ENCODE results near the gene IDE.
A peak's percentile ranks its signal among the peaks of the same experiment; 100 is the strongest.
"Not testable (repeated sequence)": the region's sequence is repeated elsewhere in the genome, so short reads cannot be mapped to it uniquely, and the experiment has no call there.

The IDE gene

DNA sequence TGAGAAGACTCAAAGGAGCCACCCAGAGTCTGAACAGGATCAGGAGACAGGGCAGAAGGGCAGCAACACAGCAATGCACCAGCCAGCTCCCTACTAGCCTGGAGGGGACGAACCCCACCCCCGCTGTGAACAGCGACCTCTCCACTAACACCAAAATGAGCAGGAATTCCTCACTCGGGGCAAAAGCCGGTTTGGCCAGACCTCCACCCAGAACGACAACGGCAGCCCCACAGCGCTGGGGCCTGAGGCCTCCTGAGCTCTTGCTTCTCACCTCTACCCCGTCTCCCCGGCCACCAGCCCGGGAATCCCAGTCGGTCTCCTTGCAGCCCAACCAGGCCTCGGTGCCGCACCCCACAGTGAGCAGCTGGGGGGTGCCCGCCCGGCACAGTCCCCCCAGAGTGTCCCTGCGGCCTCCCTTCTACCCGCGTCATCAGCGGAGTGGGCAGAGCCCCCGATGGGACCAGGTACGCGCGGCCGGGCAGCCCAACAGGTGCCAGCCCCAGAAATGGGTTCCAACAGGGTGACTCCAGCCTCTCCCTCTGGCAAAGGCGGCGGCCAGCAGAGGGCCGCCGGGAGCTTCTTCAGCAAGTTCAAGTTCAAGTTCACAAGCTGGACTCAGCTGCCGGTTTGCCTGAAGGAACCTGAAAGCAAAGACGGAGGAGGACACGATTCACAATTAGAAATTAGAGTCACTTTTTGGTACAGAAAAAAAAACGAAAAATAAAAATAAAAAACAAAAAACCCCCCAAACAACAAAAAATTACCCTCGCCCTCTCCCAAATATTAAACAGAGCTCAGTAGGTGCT, 153.9 kb downstream of the IDE start:
- DNase-seq (ENCODE audit: low spot score), result no peak

DNA sequence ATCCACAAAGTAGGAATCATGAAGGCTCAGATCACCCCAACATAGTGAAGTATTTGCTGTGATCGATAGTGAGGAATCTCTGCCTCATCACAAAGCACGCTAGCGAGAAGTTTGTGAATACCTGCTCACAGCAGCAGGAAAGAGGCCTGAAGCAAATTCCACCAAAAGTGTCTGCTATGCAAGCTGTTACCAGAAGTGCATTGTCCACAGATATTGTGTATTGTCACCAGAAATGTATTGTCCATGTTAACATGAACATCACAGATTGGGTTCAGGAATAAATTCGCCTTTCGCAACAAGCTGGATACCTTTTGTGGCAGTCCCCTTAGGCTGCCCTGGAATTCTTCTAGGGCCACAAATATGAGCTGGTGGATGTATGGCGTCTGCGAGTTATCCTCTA, 155.0 kb downstream of the IDE start:
- no peak for DNase-seq (ENCODE audit: low spot score)

DNA sequence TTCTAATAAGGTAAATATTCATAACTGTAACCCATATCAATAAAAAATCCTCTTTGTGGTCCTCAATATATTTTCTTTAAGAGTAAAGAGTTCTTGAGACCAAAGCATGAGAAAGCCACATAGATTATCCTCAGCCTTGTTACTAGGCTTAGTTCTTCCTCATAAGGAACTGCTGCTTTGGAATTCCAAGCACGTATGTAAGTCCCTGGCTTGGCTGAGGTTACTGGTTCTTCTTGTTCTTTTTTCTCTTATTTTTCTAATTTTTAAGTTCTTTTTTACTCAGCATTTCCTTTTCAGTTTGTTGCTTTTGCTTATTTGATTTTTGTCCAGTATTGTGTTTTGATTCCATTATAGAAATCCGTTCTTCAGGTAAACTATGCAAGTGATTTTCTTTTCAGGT, 155.7 kb downstream of the IDE start:
- DNase-seq (ENCODE audit: low spot score), result no peak

DNA sequence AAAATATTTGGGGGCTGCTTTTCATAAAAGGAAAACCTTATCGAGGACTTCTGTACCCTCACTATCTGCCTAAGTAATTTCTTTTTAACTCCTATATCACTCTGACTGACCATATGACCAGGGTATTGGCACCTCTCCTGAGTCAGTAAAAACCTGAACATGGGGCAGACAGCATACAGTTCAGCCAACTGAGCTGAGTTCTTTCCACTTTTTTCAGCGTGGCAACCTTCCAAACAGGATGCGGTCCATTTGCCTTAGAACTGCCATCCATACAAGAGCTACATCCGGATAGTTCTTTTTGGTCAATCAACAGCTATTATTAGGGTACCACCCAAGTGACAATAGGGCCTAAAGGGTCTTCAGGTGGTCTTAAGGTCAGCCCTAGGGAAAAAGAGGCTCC, 160.4 kb downstream of the IDE start:
- DNase-seq (ENCODE audit: low spot score), result no peak

DNA sequence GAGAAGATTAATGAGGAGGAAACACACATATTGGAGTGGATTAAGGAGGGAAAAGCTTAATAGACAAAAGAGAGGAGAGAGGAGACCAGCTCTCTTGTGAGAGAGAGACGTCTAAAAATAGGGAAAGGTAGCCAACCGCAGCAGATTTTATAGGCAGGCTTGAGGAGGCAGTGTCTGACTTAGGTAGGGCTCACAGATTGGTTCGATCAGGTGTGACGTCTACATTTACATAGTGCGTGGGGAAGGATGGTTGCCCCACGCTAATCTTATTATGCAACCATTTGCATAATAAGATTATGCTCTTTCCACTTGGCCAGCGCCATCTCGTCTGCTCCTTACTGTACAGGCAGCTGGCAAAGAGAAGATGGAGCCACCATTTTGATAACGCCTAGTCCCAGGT, 160.9 kb downstream of the IDE start:
- peak; percentile 60 for DNase-seq (ENCODE audit: low spot score)

DNA sequence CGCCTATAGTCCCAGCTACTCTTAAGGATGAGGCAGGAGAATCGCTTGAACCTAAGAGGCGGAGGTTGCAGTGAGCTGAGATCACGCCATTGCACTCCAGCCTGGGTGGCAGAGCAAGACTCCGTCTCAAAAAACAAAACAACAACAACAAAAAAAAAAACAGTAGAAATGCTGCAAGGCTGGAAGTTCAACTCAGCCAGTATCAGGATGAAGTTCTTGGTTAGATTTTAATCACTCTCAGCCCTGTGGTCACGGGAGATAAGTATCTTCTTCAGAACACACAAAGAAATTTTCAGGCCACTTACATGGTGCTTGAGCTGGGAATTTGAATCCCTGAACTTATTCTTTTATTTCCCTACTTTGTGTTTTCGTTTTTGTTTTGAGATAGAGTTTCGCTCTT, 162.5 kb downstream of the IDE start:
- DNase-seq (ENCODE audit: low spot score), result no peak

DNA sequence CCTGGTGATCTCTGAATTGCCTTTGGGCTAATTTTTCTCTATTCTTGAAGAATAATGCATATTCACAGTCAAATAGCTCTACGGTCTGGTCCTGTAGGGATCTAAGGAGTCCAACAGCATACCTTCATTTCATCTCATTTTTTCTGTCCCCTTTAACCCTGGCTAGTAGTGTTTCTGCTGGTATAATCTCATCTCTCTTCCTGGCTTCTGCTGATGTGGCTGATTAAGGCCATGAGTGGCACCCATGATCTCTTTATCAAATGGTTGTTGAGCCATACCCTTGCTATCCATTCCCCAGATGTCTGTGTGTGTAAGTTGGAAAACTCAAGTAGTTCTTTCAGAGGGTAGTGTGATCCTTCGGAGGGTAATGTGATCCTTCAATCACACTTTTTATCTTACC, 163.4 kb downstream of the IDE start:
- no peak for DNase-seq (ENCODE audit: low spot score)

DNA sequence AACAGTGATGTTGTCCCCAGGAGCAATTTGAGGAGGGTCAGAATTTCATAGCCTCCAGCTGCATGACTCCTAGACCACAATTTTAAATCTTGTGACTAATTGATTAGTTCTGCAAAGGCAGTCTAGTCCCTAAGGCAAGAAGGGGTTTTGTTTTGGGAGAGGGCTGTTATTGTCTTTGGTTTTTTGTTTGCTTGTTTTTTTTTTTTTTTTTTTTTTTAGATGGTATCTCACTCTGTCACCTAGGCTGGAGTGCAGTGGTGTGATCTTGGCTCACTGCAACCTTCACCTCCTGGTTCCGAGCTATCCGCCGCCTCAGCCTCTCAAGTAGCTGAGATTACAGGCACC, 165.9 kb downstream of the IDE start:
- DNase-seq (ENCODE audit: low spot score), result no peak

DNA sequence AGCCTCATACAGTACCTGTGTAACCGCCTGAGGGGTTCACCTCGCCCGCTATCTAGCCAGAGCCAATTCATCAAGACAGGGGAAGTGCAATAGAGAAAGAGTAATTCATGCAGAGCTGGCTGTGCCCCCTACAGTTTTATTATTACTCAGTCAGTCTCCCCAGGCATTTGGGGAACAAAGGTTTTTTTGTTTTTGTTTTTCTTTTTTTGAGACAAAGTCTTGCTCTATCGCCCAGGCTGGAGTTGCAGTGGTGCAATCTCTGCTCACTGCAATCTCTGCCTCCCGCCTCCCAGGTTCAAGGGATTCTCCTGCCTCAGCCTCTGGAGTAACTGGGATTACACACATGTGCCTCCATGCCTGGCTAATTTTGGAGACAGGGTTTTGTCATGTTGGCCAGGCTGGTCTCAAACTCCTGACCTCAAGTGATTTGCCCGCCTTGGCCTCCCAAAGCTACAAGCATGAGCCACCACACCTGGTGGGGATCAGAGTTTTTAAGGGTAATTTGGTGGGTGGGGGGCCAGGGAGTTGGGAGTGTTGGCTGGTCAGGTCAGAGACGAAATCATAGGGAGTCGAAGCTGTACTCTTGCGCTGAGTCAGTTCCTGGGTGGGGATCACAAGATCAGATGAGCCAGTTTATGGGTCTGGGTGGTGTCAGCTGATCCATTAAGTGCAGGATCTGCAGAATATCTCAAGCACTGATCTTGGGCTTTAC, 166.4 kb downstream of the IDE start:
- peak; percentile 75 for DNase-seq (ENCODE audit: low spot score)

DNA sequence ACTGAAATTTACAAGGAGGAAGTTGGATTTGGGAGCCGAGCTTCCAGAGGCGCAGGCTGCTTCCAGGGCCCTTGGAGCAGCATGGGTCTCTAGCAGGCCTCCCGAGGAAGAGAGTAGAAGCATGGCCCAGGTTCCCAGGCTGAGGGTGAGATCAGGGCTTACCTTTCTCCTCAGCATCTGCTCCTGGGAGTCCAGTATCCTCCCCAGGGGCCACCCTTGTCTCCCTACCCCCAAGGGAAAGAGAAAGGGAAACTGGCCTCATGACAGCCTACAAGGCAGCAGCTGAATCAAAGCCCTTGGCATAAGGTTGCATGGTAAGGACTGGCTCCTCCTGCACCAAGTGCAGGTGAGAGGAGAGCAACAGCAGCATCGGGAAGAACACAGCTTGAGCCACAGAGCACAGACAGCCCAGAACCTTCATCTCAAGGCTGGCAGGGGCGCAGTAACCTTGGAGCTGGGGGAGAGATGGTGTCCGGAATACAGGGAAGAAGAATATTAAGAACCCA, 168.4 kb downstream of the IDE start:
- DNase-seq (ENCODE audit: low spot score), result peak; percentile 56

DNA sequence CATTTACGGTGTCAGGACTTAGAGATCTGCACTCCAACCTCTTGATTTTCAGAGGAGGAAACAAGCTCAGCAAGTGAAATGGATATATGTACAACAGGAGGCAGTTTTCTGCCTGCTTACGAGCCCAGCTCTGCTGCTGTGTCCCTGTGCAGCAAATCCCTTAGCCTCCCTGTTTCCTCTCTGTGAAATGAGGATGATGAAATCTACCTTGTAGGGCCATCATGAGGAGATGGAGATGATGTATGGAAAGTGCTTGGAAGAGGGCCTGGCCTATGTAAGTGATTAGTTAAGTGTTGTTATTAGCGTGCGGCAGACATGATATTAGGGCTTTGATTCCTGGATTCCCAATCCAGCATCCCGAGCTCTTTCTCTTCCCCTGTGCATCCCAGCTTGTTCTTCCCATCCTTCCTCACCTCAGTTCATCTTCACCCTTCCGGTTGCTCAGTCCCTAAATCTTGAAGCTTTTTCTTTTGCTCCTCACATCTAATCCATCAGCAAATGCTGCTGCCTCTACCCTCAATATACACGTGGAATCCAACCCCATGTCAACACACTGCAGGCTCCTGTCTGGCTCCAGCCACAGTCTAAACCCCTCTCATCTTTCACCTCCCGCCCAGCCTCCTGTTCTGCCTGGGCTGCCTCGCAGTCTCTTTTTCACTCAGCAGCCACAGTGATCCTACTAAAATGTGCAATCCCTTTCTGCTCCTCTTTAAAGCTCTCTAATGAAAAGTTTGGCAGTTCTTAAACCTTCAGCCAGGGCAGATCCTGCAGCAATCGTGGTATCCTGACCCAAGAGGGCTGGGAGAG, 169.1 kb downstream of the IDE start:
- peak; percentile 62 for DNase-seq (ENCODE audit: low spot score)

DNA sequence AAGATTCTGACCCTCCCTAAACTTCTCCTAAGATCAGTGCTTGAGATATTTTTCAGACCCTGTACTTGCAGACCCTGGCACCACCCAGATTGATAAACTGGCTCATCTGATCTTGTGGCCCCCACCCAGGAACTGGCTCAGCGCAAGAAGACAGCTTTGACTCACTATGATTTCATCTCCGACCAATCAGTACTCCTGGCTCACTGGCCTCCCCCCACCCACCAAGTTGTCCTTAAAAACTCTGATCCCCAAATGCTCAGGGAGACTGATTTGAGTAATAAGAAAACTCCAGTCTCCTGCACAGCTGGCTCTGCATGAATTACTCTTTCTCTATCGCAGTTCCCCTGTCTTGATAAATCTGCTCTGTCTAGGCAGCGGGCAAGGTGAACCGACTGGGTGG, 171.7 kb downstream of the IDE start:
- DNase-seq (ENCODE audit: low spot score), result not testable (repeated sequence)

Data from SK-N-DZ (cell line).